Measurements from ENCODE around the gene STEAP1B.

- TF ChIP-seq JUND (IDR thresholded peaks at IDR 0.05) (no peak), EGR1 (IDR thresholded peaks at IDR 0.05; ENCODE audit: low read depth in 2 of 2) (no peak), CTCF (IDR thresholded peaks at IDR 0.05; ENCODE audit: low read depth, low read length, missing input control) (no peak), REST (IDR thresholded peaks at IDR 0.05) (no peak), RAD21 (IDR thresholded peaks at IDR 0.05) (no peak), ZBTB33 (IDR thresholded peaks at IDR 0.05) (no peak), GABPA (IDR thresholded peaks at IDR 0.05 in 1 of 2, conservative IDR thresholded peaks at IDR 0.05 in 1 of 2) (no peak), YY1 (IDR thresholded peaks at IDR 0.05) (no peak), MAX (IDR thresholded peaks at IDR 0.05) (no peak), SP1 (IDR thresholded peaks at IDR 0.05) (no peak)
Observed at GRCh38 chr7:22414424-22414823, 85.6 kb downstream of the STEAP1B start.

All from liver (tissue), 3 donors.